Fibroblast of villous mesenchyme (primary cell): Measurements from ENCODE around the gene ALPK3. TPM values are rescaled to one million over a fixed set of nuclear protein-coding genes. Genes with fewer than 3 reads are reported as not detected.

ENCODE experiments used
- DNase-seq: peaks from one replicate; pipeline ENCODE4 v3.0.0-alpha.2; 2010; ENCODE audit warnings: low read depth
- H3K4me3 ChIP-seq: 2 replicates; pipeline ENCODE4 v1.5.1; 2011; ENCODE audit warnings: low read depth, mild to moderate bottlenecking, low read length
- CTCF ChIP-seq: IDR thresholded peaks from 2 replicates; pipeline ENCODE4 v1.5.1; 2012; ENCODE audit warnings: low read depth, mild to moderate bottlenecking, low read length; ENCODE audit not compliant: insufficient read depth
- total RNA-seq: library from RNA; depleted of rRNA; stranded (reverse); fragments of >200 nt; gene quantifications from 2 replicates; pipeline ENCODE4 v1.2.3, GENCODE V29; 2012

The ALPK3 gene
- total RNA-seq, 1 donor: 0.86 TPM

GRCh38 chr15:84797212-84797611 lies 19.9 kb upstream of the ALPK3 start:
- TF ChIP-seq CTCF: no peak
- H3K4me3 ChIP-seq: no peak overlapping the region
- no peak for DNase-seq

- no peak for TF ChIP-seq CTCF
- H3K4me3 ChIP-seq: no peak overlapping the region
- no peak for DNase-seq
These were observed 19.4 kb upstream of the ALPK3 start for GRCh38 chr15:84797801-84798200.

- no peak for DNase-seq
These were observed 18.7 kb upstream of the ALPK3 start for GRCh38 chr15:84798436-84798946.

GRCh38 chr15:84799511-84800187 lies 17.5 kb upstream of the ALPK3 start:
- DNase-seq: no peak
- no peak for TF ChIP-seq CTCF
- H3K4me3 ChIP-seq: no peak overlapping the region

More at GRCh38 chr15:84798436-84798946, 18.7 kb upstream of the ALPK3 start:
- TF ChIP-seq CTCF: no peak
- H3K4me3 ChIP-seq: no peak overlapping the region

- no peak for TF ChIP-seq CTCF
- H3K4me3 ChIP-seq: no peak overlapping the region
- DNase-seq: no peak
These were observed 16.8 kb upstream of the ALPK3 start for GRCh38 chr15:84800365-84800806.

GRCh38 chr15:84804005-84804900 lies 12.9 kb upstream of the ALPK3 start:
- no peak for DNase-seq
- no peak for TF ChIP-seq CTCF
- H3K4me3 ChIP-seq: no peak overlapping the region
